CD4-positive, alpha-beta T cell treated with Interferon alpha-2 for 1 hour (primary cell): ENCODE data around the gene COLQ.
"Not testable (repeated sequence)": the region's sequence is repeated elsewhere in the genome, so short reads cannot be mapped to it uniquely, and the experiment has no call there.

Experiments used
- DNase-seq, 2 donors: peaks; one replicate each; pipeline ENCODE4 v3.0.0-alpha.2; 2020 to 2022

COLQ gene

DNA sequence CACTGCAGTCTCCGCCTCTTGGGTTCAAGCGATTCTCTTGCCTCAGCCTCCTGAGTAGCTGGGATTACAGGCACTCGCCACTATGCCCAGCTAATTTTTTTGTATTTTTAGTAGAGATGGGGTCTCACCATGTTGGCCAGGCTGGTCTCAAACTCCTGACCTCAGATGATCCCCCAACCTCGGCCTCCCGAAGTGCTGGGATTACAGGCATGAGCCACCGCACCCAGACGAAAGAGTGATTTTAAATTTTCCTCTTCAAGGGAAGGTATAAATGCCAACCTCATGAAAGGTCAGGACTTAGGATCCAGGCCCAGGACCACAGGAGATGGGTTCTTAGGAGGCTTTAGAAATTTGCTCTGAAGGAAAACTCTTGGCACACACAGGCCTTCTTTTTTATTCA lies 110.5 kb downstream of the COLQ start:
- not testable (repeated sequence) for DNase-seq

DNA sequence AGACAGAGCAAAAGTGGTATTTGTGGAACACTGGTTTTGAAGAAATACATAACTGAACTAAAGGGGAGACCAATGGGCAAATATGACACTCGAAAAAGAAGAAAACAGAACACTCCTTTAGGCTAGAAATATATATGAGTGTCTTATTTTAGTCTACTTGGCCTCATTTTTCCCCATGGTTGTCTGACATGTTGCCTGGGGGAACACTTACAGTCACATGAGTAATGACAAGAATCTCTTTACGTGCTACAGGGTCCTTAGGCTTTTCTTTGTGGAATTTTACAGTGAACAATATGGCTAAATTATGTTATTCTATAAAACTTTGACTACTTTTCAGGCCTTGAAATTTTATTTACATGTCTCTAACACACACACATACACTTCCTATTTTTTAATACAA lies 111.7 kb downstream of the COLQ start:
- DNase-seq = no peak

DNA sequence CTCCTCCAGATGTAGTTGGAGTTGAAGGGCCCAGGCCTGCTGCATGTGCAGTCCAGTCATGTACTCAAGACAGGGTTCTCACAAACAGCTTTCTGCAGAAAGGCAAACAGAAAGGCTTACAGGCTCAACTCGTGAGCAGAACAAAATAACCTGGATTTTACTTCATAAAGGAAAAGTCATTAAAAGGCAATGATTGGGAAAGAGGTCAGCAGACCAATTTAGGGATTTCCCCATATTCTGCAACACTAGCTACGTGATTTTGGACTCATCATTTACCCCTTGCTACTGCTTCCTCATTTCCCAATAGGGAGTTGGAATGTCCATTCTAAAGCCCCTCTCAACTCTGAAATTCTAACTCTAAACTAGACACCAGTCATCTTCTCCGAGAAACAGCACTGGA lies 112.3 kb downstream of the COLQ start:
- DNase-seq = peak in 1 of 2 donors; percentile 18

DNA sequence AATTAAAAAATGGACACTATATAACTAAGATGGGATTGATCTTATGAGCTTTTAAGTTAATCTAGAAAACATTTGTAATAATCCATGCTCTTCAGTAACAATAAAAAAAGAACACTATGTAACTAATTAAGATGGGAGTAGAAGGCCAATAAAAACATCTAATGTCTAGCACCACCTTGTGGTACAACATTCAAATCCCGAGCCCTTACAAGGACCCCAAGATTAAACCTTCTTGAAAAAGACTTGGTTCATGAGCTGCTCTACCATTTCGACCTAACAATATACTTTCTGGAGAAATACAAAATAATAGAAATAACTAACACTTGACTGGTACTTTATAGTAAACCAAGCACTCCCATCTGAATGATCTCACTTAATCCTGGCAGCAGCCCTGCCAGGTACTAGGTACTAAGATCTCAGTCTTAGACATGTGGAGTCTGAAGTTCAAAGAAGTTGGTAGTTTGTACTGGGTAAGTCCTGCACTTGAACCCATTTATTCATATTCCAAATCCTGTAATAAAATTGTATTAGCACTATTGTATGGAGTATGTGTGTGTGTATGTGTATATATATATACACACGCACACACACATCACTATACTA lies 116.0 kb downstream of the COLQ start:
- DNase-seq = peak; percentile 32 to 68

DNA sequence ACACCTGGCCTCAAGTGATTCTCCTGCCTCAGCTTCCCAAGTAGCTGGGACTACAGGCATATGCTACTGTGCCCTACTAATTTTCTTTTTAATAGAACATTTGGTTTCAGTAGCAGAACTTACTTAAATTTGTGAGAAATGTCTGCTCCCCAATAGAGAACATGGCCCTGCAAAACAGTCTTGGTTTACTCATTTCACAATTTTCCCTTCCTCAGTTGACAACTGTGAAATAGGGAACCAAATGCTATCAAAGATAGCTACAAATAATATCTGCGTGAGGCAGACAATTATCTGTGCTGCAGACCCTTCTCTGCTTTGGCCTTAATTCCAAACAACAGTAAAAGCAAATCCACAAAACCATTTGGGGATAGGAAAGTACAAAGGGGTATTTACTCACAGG lies 116.7 kb downstream of the COLQ start:
- DNase-seq = no peak

DNA sequence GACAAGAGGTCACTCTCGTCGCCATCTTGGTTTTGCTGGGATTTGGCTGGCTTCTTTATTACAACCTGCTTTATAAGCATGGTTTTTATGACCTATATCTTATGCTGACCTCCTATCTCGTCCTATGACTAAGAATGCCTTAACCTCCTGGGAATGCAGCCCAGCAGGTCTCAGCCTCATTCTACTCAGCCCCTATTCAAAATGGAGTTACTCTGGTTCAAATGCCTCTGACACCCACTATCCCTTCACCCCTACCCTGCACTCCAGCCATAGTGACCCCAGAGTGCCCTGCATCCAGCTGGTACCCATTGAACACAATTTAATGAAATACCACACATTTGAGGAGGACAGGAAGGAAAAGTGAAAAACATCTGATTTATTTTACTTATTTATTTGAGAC lies 117.5 kb downstream of the COLQ start:
- no peak for DNase-seq

DNA sequence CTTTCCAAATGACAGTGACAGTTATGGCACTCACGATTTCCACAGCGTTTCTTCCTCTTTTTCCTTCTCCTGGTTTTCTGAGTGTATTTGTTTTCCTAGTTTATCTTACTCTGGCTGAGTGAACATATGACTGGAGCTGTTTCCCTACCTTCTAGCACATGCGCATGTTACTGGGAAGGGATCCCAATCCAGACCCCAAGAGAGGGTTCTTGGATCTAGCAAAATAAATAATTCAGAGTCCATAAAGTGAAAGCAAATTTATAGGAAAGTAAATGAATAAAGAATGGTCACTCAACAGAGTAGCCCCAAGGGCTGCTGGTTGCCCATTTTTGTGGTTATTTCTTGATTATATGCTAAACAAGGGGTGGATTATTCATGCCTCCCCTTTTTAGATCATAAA lies 118.0 kb downstream of the COLQ start:
- no peak for DNase-seq

DNA sequence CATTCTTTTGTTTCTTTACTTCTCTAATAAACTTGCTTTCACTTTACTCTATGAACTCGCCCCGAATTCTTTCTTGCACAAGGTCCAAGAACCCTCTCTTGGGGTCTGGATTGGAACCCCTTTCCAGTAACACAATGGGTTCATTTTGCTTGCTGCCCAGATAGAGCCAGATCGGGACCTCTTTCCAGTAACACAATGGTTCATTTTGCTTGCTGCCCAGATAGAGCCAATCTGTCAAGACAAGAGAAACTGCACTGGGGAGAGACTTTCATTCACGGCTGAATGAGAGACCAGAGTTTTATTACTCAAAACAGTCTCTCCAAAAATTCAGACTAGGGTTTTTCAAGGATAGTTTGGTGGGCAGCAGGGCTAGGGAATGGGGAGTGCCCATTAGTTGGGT lies 119.6 kb downstream of the COLQ start:
- no peak for DNase-seq
